Measurements from ENCODE around the gene DEPDC7. TPM values are rescaled to one million over a fixed set of nuclear protein-coding genes. Genes with fewer than 3 reads are reported as not detected.
A peak's percentile ranks its signal among the peaks of the same experiment; 100 is the strongest.

DEPDC7 gene
- total and polyA plus RNA-seq, 2 of the 13 experiments (the other 11 are each of a cell fraction or from before 2014, with no cell fraction given), result 17.3 to 33.3 TPM

DNA sequence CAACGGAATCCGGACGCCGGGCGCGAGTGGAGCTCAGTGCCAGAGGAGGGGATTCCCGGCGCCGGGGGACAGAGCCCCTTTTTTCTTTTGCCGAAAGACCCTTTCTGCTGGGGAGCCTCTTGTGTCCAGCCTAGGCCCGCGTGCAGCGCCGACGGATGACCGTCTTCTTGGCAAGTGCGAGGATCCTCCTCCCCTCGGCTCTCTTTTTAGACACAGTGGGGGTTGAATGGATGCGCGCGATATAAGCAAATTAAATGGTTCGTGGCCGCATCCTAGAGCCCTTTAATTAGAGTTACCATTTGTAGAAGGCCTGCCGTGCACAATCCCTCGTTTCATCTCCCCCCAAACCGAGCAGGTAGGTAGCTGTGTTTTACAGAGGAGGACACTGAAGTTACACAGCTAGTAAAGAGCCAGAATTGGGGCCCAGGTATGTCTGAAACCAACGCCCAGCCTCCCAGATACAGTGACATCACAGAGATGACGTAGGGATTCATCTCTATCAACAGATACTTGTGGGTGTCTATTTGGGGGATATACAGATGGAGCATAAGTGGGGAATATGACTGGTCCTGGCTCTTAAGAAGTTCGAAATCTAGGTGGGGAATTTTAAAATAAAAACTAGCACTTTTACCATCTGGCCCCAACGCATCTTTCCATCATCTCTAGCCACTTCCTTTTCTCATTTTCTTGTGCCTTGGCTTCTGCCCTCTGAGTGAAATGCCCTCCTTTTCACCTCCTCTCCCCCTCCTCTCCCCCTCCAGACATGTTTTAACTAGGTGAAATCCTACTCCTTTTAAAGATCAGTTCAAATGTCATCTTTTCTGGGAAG lies 24.6 kb downstream of the DEPDC7 start (continued):
- TF ChIP-seq, protein P1, sequence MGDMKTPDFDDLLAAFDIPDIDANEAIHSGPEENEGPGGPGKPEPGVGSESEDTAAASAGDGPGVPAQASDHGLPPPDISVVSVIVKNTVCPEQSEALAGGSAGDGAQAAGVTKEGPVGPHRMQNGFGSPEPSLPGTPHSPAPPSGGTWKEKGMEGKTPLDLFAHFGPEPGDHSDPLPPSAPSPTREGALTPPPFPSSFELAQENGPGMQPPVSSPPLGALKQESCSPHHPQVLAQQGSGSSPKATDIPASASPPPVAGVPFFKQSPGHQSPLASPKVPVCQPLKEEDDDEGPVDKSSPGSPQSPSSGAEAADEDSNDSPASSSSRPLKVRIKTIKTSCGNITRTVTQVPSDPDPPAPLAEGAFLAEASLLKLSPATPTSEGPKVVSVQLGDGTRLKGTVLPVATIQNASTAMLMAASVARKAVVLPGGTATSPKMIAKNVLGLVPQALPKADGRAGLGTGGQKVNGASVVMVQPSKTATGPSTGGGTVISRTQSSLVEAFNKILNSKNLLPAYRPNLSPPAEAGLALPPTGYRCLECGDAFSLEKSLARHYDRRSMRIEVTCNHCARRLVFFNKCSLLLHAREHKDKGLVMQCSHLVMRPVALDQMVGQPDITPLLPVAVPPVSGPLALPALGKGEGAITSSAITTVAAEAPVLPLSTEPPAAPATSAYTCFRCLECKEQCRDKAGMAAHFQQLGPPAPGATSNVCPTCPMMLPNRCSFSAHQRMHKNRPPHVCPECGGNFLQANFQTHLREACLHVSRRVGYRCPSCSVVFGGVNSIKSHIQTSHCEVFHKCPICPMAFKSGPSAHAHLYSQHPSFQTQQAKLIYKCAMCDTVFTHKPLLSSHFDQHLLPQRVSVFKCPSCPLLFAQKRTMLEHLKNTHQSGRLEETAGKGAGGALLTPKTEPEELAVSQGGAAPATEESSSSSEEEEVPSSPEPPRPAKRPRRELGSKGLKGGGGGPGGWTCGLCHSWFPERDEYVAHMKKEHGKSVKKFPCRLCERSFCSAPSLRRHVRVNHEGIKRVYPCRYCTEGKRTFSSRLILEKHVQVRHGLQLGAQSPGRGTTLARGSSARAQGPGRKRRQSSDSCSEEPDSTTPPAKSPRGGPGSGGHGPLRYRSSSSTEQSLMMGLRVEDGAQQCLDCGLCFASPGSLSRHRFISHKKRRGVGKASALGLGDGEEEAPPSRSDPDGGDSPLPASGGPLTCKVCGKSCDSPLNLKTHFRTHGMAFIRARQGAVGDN (CRISPR knock-in tag; IDR thresholded peaks at IDR 0.05), result peak; percentile 42
- TF ChIP-seq, protein P2, sequence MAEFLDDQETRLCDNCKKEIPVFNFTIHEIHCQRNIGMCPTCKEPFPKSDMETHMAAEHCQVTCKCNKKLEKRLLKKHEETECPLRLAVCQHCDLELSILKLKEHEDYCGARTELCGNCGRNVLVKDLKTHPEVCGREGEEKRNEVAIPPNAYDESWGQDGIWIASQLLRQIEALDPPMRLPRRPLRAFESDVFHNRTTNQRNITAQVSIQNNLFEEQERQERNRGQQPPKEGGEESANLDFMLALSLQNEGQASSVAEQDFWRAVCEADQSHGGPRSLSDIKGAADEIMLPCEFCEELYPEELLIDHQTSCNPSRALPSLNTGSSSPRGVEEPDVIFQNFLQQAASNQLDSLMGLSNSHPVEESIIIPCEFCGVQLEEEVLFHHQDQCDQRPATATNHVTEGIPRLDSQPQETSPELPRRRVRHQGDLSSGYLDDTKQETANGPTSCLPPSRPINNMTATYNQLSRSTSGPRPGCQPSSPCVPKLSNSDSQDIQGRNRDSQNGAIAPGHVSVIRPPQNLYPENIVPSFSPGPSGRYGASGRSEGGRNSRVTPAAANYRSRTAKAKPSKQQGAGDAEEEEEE (CRISPR knock-in tag; IDR thresholded peaks at IDR 0.05; ENCODE audit: borderline replicate concordance), result 0 out of 2 replicates have a peak, but pooled peaks have one; percentile 44
- TF ChIP-seq IRF9 (CRISPR knock-in tag; IDR thresholded peaks at IDR 0.05; ENCODE audit: borderline replicate concordance), result no peak
- TF ChIP-seq ZNF724P (CRISPR knock-in tag; IDR thresholded peaks at IDR 0.05; ENCODE audit: borderline replicate concordance), result 0 out of 2 replicates have a peak, but pooled peaks have one; percentile 21
- no peak for TF ChIP-seq TCF12 (IDR thresholded peaks at IDR 0.05)
- no peak for TF ChIP-seq TCF12 (CRISPR knock-in tag; IDR thresholded peaks at IDR 0.05)
- 0 out of 2 replicates have a peak, but pooled peaks have one; percentile 3 for TF ChIP-seq ZNF589 (CRISPR knock-in tag; conservative IDR thresholded peaks at IDR 0.05)
- no peak for TF ChIP-seq CREB3 (CRISPR knock-in tag; IDR thresholded peaks at IDR 0.05)
- TF ChIP-seq FOXK1 (CRISPR knock-in tag; IDR thresholded peaks at IDR 0.05; ENCODE audit: borderline replicate concordance, low read depth), result no peak
- TF ChIP-seq ZNF138 (CRISPR knock-in tag; IDR thresholded peaks at IDR 0.05; ENCODE audit: low read depth), result no peak
- TF ChIP-seq, protein P3, sequence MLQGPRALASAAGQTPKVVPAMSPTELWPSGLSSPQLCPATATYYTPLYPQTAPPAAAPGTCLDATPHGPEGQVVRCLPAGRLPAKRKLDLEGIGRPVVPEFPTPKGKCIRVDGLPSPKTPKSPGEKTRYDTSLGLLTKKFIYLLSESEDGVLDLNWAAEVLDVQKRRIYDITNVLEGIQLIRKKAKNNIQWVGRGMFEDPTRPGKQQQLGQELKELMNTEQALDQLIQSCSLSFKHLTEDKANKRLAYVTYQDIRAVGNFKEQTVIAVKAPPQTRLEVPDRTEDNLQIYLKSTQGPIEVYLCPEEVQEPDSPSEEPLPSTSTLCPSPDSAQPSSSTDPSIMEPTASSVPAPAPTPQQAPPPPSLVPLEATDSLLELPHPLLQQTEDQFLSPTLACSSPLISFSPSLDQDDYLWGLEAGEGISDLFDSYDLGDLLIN (CRISPR knock-in tag; IDR thresholded peaks at IDR 0.05; ENCODE audit: borderline replicate concordance), result no peak
- no peak for TF ChIP-seq ZNF331 (CRISPR knock-in tag; IDR thresholded peaks at IDR 0.05)
- TF ChIP-seq, protein P4, sequence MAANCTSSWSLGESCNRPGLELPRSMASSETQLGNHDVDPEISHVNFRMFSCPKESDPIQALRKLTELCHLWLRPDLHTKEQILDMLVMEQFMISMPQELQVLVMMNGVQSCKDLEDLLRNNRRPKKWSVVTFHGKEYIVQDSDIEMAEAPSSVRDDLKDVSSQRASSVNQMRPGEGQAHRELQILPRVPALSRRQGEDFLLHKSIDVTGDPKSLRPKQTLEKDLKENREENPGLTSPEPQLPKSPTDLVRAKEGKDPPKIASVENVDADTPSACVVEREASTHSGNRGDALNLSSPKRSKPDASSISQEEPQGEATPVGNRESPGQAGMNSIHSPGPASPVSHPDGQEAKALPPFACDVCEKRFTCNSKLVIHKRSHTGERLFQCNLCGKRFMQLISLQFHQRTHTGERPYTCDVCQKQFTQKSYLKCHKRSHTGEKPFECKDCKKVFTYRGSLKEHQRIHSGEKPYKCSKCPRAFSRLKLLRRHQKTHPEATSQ (CRISPR knock-in tag; IDR thresholded peaks at IDR 0.05; ENCODE audit: borderline replicate concordance), result no peak
- no peak for TF ChIP-seq FOXO4 (CRISPR knock-in tag; conservative IDR thresholded peaks at IDR 0.05)
- no peak for TF ChIP-seq NCOA5 (CRISPR knock-in tag; IDR thresholded peaks at IDR 0.05)
